ENCODE measurements around the gene SAMD3. TPM values are rescaled to one million over a fixed set of nuclear protein-coding genes. Genes with fewer than 3 reads are reported as not detected.
"Not testable (repeated sequence)": the region's sequence is repeated elsewhere in the genome, so short reads cannot be mapped to it uniquely, and the experiment has no call there.

Gene SAMD3, protein sequence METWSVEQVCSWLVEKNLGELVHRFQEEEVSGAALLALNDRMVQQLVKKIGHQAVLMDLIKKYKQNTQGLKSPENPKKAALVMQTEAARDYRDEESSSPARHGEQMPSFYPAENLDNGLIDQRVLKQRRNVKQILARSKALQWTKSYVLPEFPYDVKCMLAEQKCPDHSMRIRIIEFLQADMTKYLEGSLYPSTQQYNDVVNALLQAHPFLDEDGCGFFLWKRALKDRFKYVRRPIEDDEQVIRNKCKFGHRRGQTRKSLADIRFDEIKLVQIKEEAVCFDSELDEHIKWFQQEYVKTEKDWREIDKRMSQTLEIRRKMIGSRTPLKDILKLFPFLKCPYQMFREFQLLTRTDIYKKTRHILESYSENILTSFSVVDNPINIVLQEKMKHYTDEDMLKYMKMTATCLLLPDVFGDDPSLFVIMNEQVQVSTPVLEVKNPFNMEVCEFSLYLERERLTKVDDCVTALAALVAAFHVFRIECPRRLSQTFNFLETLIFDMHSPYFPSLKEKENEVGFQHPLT
- not detected in 2 replicates for total RNA-seq (2014; rRNA removed; shearing (Covaris generic))

DNA sequence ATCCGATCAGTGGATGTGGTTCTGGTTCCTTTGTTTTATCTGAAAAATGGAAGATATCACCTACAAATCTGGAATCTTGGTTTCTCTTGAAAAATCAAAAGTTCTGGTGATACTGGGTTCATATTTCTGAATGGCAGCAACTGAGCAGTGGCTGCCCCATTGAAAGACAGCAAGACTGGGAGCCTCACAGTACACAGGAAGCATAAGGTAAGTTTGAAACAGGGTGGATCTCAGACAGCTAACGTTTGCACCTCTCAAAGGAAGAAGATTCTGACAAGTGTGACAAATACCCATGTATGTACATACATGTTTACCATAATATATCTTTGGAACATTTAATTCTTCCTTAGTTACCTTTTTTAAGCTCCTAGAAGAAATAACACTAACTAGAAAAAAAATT is at the start of gene SAMD3:
SAMD3 (minus strand) TSS at position 177 of the 400 bp plus-strand sequence. CDS start 7,678 bp downstream, outside the sequence.
- Histone ChIP-seq H3K36me3 (no peaks in the 10 kb centered on the region), H3K9me3 (replicated peaks) (no peaks in the 10 kb centered on the region), H3K4me1 (no peaks in the 10 kb centered on the region), H3K27ac (no peak within 1 kb of the TSS), H3K4me3 (no peak within 1 kb of the TSS), H3K27me3 (no peaks in the 10 kb centered on the region)
- no peak for DNase-seq

DNA sequence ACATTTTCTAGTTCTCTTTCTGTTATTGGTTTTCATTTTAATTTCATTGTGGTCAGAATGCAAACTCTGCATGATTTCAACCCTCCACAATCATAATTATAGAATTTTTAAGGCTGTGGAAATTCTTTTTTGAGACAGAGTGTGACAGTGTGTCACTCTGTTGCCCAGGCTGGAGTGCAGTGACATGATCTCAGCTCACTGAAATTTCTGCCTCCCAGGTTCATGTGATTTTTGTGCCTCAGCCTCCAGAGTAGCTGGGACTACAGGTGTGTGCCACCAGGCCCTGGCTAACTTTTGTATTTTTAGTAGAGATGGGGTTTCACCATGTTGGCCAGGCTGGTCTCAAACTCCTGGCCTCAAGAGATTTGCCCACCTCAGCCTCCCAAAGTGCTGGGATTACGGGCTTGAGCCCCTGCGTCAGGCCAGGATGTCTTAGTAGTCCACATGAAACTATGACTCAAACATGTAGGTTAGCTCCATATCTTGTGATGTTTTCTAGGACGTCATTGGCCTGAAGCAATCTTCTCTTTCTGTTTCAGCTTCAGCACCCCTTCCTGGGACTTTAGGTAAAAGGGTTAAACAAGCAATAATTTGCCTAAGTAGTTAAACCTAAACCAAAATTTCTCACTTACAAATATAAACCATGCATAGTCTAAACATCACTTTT is 47.4 kb upstream of the SAMD3 start:
- Histone ChIP-seq H3K36me3 (no peaks in the 10 kb centered on the region), H3K27me3 (no peaks in the 10 kb centered on the region), H3K27ac (no peak overlapping the region), H3K4me1 (no peaks in the 10 kb centered on the region), H3K9me3 (replicated peaks) (no peaks in the 10 kb centered on the region; the same call in 1 of the 2 replicates), H3K4me3 (no peak overlapping the region)
- no peak for DNase-seq

DNA sequence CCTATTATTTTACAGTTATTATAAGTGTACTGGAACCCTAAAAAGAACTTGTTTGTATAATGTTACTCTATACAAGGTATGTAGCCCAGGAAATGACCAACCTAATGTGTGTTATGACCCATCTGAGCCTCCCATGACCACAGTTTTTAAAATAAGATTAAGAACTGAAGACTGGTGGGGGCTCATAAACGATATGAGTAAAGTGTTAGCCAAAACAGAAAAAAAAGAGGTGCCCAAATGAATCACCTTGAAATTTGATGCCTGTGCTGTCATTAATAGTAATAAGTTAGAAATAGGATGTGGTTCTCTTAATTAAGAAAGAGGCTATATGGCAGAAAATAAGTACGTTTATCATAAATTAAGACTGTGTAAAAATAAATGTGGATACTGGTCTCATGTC is 42.8 kb upstream of the SAMD3 start:
- H3K36me3 ChIP-seq; H3K4me1 ChIP-seq; H3K4me3 ChIP-seq; H3K27me3 ChIP-seq; DNase-seq; H3K27ac ChIP-seq; H3K9me3 ChIP-seq (replicated peaks): not testable (repeated sequence)

DNA sequence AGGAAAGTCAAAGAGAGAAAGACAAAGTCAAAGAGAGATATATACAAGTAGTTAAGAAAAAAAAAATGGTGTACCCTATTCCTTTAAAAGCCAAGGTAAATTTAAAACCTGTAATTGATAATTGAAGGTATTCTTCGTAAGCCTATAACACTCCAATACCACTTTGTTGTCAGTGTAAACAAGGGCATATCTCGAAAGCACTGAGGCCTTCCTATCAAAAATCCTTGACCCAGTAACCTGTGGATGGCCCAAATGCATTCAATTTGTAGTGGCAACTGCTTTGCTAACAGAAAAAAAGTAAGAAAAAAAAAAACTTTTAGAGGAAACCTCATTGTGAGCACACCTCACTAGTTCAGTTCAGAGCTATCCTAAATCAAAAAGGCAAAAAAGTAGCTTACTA is 39.3 kb upstream of the SAMD3 start:
- H3K4me3 ChIP-seq: no peak overlapping the region
- no peaks in the 10 kb centered on the region for H3K27me3 ChIP-seq
- no peak overlapping the region for H3K27ac ChIP-seq
- DNase-seq: no peak
- H3K9me3 ChIP-seq (replicated peaks): no peaks in the 10 kb centered on the region
- H3K4me1 ChIP-seq: no peaks in the 10 kb centered on the region
- no peaks in the 10 kb centered on the region for H3K36me3 ChIP-seq

DNA sequence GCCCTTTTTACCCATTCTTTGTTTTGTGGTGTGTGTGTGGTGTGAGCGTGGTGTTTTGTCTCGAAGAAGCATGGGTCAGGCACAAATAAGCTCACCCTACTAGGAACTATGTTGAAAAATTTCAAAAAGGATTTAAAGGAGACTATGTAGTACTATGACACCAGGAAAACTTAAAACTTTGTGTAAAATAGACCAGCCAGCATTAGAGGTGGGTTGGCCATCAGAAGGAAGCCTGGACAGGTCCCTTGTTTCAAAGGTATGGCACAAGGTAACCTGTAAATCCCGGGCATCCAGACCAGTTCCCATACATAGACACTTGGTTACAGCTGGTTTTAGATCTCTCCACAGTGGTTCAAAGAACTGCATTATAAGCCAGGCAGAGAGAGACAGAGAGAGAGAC is 38.8 kb upstream of the SAMD3 start:
- H3K4me1 ChIP-seq; H3K9me3 ChIP-seq (replicated peaks); H3K27ac ChIP-seq: not testable (repeated sequence)

DNA sequence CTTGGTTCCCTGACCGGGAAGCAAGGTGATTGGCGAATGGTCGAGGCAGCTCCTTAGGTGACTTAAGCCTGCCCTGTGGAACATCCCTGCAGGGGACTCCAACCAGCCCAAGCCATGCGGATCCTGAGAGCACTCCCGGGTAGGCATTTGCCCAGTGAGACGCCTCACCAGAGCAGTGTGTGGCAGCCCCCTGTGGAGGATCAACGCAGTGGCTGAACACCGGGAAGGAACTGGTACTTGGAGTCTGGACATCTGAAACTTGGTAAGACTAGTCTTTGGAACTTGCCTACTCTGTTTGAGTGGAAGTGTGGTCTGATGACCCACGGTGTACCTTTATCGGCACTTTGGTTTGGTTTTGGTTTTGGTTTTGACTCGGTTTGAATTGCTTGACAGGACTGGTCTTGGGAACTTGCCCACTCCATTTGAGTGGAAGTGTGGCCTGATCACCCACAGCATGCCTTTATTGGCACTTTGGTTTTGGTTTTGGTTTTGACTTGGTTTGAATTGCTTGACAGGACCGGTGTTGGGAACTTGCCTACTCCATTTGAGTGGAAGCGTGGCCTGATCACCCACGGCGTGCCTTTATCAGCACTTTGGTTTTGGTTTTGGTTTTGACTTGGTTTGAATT is 38.0 kb upstream of the SAMD3 start:
- not testable (repeated sequence) for H3K9me3 ChIP-seq (replicated peaks); DNase-seq; H3K4me1 ChIP-seq; H3K27me3 ChIP-seq; H3K36me3 ChIP-seq; H3K27ac ChIP-seq; H3K4me3 ChIP-seq

More for the DNA sequence above, 38.8 kb upstream of the SAMD3 start:
- not testable (repeated sequence) for H3K27me3 ChIP-seq, DNase-seq, H3K4me3 ChIP-seq, H3K36me3 ChIP-seq

DNA sequence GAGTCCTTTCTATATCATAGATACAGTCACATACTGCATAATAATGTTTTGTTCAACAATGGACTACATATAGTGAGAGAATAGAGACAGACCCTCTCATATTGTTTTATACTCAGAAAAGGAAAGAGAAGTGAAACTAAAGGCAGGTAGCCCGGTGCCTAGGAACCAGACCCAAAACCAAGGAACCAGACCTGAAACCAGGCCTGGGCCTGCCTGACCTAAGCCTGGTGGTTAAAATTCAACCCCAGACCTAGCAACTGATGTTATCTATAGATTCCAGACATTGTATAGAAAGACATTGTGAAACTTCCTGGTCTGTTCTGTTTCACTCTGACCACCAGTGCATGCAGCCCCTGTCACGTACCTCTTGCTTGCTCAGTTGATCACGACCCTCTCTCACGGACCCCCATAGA is 37.3 kb upstream of the SAMD3 start:
- H3K9me3 ChIP-seq (replicated peaks); DNase-seq; H3K27ac ChIP-seq; H3K27me3 ChIP-seq; H3K4me1 ChIP-seq; H3K4me3 ChIP-seq; H3K36me3 ChIP-seq: not testable (repeated sequence)

DNA sequence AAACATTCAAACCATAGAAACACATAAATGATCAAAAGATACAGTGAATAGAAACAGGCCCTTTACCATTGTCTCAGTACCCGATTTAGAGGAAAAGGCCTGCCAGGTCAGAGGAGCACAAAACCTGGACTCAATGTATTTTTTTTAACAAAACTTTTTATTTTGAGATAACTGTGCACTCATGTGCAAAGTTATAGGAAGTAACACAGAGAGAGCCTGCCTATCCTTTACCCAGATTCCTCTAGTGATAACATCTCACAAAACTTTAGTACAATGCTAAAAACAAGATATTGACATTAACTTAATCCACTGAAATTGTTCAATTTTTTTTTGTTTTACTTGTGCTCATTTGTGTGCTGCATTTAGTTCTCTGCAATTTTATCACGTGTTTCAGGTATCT is 36.8 kb upstream of the SAMD3 start:
- no peaks in the 10 kb centered on the region for H3K9me3 ChIP-seq (replicated peaks)
- H3K4me3 ChIP-seq: no peak overlapping the region
- no peaks in the 10 kb centered on the region for H3K36me3 ChIP-seq
- DNase-seq: no peak
- H3K27me3 ChIP-seq: no peaks in the 10 kb centered on the region
- no peak overlapping the region for H3K27ac ChIP-seq
- no peaks in the 10 kb centered on the region for H3K4me1 ChIP-seq

DNA sequence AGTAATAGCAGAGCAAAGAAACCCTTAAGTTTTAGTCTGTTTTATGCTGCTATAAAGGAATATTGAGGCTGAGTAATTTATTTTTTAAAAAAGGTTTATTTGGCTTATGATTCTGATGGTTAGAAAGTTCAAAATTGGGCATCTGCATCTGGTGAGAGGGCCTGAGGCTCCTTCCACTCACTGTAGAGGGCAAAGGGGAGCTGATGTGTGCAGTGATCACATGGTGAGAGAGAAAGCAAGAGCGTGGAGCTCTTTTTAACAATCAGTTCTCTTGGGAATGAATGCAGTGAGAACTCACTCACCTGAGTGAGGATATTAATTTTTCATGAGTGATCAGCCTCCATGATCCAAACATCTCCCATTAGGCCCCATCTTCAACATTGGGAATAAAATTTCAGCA is 36.4 kb upstream of the SAMD3 start:
- H3K36me3 ChIP-seq: no peaks in the 10 kb centered on the region
- no peaks in the 10 kb centered on the region for H3K27me3 ChIP-seq
- no peak overlapping the region for H3K4me3 ChIP-seq
- H3K27ac ChIP-seq: no peak overlapping the region
- no peaks in the 10 kb centered on the region for H3K4me1 ChIP-seq
- no peak for DNase-seq
- H3K9me3 ChIP-seq (replicated peaks): no peaks in the 10 kb centered on the region

DNA sequence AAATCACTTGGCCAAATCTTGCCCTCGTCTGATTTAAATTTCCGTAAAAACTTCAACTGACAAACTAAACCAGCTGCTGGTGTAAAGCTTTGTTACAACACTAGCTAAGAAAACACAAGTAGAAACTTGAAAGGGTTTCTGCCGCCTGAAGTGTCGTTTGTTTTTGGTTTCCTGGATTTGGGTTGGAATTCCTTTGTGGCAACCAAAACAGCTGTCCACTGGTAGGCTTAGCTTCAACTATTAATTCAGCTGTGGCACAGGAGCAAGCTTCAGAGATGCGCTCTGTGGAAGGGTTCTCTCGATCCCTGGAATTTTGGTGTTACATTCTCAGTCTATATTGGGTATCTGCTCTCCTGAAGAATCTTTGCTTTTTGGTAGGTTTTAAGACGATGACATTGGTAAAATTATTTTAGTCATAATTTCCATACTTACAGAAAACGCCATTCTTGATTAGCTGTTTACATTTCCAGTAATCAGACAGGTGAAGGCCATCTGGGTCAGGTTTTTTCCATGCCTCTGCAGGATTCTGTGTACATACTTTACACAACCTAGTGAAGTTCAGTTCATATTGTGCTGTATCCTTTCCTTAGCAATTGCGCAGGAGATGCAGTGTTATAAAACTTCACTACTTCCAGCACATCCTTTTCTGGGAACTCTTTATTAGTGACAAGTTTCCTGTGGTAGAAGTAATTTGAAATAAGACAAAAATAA is 29.9 kb upstream of the SAMD3 start:
- H3K27ac ChIP-seq: peak overlapping the region; percentile 66
- peaks cover 13% of the 10 kb centered on the region for H3K4me1 ChIP-seq
- peak; percentile 83 to 96 for DNase-seq
- H3K4me3 ChIP-seq: peak overlapping the region; percentile 14
- H3K9me3 ChIP-seq (replicated peaks): no peaks in the 10 kb centered on the region
- H3K36me3 ChIP-seq: no peaks in the 10 kb centered on the region
- no peaks in the 10 kb centered on the region for H3K27me3 ChIP-seq

DNA sequence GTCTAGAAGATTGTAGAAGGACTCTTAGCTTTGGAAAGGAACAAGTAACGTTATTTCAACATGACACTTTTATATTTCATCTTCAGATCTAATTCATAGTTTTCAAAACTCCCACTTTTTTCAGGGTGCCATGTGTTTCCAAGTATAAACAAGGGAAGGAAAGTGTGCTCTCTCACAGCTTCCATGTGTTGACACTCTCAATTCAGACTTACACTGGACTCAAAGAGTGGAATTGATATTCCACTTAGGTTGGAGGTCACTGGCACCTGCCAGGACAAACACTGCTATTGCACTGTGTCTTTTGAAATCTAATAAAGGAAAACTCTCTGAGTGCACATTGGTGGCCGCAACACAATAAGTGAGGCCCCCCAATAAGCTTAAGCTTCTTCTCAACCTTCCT is 22.5 kb upstream of the SAMD3 start:
- Histone ChIP-seq H3K36me3 (no peaks in the 10 kb centered on the region), H3K4me3 (no peak overlapping the region), H3K27ac (no peak overlapping the region), H3K9me3 (replicated peaks) (no peaks in the 10 kb centered on the region), H3K27me3 (no peaks in the 10 kb centered on the region), H3K4me1 (no peaks in the 10 kb centered on the region)
- no peak for DNase-seq

DNA sequence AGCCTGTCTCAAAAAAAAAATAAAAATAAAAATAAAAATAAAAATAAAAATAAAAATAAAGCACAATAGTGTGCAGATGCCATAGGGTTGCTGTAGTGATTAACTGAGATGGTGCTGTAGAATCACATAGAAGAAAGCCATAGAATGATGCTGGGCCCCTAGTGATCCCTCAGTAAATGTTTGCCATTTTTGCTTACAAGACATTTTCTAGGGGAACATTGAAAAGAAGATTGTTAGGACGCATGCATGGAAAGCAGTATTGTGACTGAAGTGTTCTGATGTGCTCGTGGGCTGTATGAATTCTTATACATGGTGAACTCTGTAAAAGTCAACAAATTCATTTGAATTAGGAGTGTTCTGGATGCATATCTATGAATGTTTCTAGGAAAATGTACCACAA is 22.0 kb upstream of the SAMD3 start:
- Histone ChIP-seq H3K27ac (no peak overlapping the region), H3K4me1 (no peaks in the 10 kb centered on the region)
- no peak for DNase-seq

DNA sequence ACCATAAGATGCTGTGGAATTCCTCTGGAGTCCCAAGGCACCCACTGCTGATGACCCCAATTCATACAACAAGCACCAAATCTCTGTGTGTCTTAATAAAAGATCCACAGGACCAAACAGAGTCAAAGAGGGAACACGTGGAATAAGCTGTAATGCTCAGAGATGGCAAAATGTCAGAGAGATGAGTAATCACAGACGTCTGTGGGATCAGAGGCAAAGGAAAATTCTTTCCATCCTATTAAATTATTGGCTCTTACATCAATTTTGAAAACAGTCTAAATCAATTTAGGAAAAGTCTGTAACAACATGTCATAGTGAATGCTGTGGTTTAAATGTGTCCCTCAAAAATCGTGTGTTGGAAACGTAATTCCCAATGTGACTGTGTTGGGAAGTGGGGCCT is 17.5 kb upstream of the SAMD3 start:
- Histone ChIP-seq H3K27me3 (no peaks in the 10 kb centered on the region), H3K4me1 (no peaks in the 10 kb centered on the region), H3K27ac (no peak overlapping the region), H3K9me3 (replicated peaks) (no peaks in the 10 kb centered on the region), H3K36me3 (no peaks in the 10 kb centered on the region), H3K4me3 (no peak overlapping the region)
- no peak for DNase-seq

More for the DNA sequence above, 22.0 kb upstream of the SAMD3 start:
- H3K9me3 ChIP-seq (replicated peaks): no peaks in the 10 kb centered on the region
- H3K27me3 ChIP-seq: no peaks in the 10 kb centered on the region
- no peaks in the 10 kb centered on the region for H3K36me3 ChIP-seq
- H3K4me3 ChIP-seq: no peak overlapping the region

DNA sequence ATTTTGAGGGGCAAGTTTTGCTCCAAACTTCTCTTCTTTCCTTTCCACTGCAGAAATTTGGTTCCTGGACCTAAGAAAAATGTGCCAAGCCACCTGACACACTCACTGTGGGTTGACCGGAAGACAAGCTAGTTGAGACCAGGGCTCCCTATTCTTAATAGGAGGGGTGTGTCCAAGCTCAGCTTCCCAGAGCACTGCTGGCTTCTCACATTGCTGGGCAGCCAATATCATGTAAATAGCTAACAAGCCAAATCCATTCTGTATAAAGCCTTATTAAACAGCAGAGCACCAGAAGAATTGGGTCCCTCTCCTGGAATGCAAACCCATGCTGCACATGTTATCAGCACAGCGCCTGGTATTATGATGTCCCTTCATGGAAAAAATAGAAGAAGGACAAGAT is 17.0 kb upstream of the SAMD3 start:
- Histone ChIP-seq H3K36me3 (no peaks in the 10 kb centered on the region), H3K27me3 (no peaks in the 10 kb centered on the region), H3K9me3 (replicated peaks) (no peaks in the 10 kb centered on the region), H3K4me1 (no peaks in the 10 kb centered on the region), H3K27ac (no peak overlapping the region), H3K4me3 (no peak overlapping the region)
- DNase-seq: no peak

DNA sequence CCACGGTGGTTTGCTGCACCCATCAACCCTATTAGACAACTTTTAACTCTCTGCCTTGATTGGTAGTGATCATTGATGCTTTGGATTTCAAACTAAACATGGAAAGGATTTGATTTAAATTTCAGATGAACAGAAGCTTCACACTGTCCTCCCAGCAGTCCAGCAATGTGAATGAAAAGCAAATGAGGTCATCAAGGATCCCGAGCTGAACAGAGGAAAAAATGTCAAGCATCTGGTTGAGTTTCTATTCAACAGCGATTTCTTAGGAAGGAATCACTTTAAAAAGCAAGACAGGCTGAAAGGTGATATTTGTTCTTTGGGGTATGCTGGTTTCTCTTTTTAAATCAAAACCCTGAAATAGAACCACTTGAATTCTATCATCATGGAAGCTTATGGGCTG is 10.6 kb upstream of the SAMD3 start:
- H3K27me3 ChIP-seq: no peaks in the 10 kb centered on the region
- no peaks in the 10 kb centered on the region for H3K4me1 ChIP-seq
- DNase-seq: no peak
- H3K27ac ChIP-seq: no peak overlapping the region
- no peaks in the 10 kb centered on the region for H3K9me3 ChIP-seq (replicated peaks)
- no peak overlapping the region for H3K4me3 ChIP-seq
- no peaks in the 10 kb centered on the region for H3K36me3 ChIP-seq

Measured in SJCRH30 (cell line).